ENCODE data around the gene PIAS4.

PIAS4 gene

DNA sequence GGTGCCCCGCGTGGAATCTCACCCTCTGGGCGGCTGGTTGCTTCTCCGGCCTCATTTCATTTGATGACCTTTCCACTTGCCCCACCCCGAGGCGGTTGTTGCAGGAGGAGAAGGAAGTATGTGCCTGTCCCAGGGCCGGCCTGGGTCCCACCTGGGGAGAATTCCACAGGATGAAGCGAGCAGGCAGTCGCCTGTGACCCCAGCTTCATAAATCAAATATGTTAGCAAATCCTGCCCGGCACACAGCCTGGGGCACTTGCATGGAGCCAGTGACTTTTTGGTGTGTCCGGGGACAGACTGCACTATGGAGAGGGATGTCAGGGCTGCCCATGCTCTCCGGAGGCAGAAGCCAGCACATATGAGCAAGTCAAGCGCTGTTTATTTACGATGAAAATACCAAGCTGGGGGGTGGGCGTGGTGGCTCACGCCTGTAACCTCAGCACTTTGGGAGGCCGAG lies 78.9 kb downstream of the PIAS4 start:
- TF ChIP-seq, protein P1, sequence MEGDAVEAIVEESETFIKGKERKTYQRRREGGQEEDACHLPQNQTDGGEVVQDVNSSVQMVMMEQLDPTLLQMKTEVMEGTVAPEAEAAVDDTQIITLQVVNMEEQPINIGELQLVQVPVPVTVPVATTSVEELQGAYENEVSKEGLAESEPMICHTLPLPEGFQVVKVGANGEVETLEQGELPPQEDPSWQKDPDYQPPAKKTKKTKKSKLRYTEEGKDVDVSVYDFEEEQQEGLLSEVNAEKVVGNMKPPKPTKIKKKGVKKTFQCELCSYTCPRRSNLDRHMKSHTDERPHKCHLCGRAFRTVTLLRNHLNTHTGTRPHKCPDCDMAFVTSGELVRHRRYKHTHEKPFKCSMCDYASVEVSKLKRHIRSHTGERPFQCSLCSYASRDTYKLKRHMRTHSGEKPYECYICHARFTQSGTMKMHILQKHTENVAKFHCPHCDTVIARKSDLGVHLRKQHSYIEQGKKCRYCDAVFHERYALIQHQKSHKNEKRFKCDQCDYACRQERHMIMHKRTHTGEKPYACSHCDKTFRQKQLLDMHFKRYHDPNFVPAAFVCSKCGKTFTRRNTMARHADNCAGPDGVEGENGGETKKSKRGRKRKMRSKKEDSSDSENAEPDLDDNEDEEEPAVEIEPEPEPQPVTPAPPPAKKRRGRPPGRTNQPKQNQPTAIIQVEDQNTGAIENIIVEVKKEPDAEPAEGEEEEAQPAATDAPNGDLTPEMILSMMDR (IDR thresholded peaks at IDR 0.05; ENCODE audit: insufficient read depth, low read depth, low read length, missing control alignments) = no peak
- H3K4me3 ChIP-seq (ENCODE audit: low read depth, low read length) = no peak overlapping the region
- DNase-seq (ENCODE audit: low read depth) = no peak

DNA sequence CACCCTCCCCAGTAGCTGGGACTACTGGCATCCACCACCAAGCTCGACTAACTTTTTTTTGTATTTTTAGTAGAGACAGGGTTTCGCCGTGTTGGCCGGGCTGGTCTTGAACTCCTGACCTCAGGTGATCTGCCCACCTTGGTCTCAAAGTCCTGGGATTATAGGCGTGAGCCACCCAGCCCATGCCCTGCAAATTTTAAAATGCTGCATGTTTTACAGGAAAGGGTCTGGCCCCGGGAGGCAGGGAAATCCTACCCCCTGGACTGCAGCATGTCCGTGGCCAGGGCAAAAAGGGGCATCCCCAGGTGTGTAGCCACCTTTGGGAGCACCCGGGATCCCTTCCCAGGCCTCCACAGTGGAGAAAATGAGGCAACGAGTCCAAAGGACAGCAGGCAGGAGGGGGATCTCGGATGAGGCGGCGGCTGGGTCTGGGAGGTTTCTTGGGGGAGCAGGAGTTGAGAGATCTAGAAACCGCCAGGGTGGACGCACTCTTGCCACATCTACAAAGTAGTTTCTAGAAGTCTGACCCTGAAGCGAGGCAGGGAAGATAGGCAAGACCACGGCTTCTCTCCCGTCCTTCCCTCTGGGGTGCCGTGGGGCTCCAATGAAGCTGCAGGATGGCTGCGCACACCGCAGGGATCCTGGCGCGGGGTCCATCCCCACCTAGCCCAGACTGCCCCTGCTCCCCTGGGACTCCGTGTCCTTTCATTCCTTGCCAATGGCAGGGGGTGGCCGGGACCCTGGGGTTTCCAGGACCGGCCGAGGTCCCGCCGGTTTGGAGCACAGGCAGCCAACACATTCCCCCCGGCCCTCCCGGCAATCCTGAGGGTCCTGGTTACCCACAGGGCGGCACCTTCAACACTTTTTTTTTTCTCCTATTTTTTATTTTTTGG lies 80.5 kb downstream of the PIAS4 start:
- DNase-seq (ENCODE audit: low read depth) = no peak
- TF ChIP-seq, protein P1 (IDR thresholded peaks at IDR 0.05; ENCODE audit: insufficient read depth, low read depth, low read length, missing control alignments) = no peak
- no peak overlapping the region for H3K4me3 ChIP-seq (ENCODE audit: low read depth, low read length)

DNA sequence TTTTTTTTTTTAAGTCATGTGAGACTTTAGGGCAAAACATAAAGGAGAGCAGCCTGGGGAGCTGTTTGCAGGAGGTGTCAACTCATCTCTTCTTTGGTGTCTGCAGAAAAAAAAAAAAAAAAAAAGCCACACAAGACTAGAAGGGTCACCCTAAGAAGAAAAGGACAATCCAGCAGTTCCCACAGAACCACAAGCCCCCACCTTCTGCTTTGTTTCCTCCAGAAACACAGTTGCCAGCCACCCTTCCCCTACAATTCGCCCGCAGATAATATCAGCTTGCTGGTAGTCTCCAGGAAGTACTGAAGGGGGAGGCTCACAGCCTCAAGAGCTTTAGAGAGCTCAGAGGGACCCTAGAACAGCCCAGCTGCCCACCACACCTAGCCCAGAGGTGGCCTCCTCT lies 81.4 kb downstream of the PIAS4 start:
- TF ChIP-seq, protein P1 (IDR thresholded peaks at IDR 0.05; ENCODE audit: insufficient read depth, low read depth, low read length, missing control alignments) = no peak
- no peak for DNase-seq (ENCODE audit: low read depth)
- no peak overlapping the region for H3K4me3 ChIP-seq (ENCODE audit: low read depth, low read length)
